HG03575 (cell line): ENCODE data around the gene TCEA2.

ENCODE experiments used
- ATAC-seq: cut with Tn5 transposase; IDR thresholded peaks from one replicate; pipeline ENCODE4 v1.9.1; 2021; ENCODE audit not compliant: unreplicated experiment, insufficient number of reproducible peaks, low FRiP score; ENCODE audit errors: extremely low read depth

The TCEA2 gene

GRCh38 chr20:64062596-64063388 lies at the start of gene TCEA2:
Gene TCEA2, plus strand, starts transcription at chr20:64063198. Its CDS starts 115 bp downstream, at chr20:64063313.
- no peak for ATAC-seq

DNA sequence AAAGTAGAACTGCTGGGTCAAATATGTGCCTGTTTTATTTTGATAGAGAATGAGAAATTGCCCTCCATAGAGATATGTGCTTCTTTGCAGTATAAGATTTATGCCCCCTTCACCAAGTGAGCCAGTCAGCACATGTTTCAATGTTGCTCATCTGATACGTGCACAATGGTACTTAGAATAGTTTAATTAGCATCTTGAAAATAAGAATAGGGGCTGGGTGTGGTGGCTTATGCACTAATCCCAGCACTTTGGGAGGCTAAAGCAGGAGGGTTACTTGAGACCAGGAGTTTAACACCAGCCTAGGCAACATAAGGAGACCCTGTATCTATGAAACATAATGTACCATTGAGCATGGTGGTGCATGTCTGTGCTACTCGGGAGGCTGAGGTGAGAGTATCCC lies 47.4 kb upstream of the TCEA2 start:
- ATAC-seq: no peak

- ATAC-seq: no peak
Measured at GRCh38 chr20:64021124-64021975, 41.6 kb upstream of the TCEA2 start.

GRCh38 chr20:64022671-64023360 lies 40.2 kb upstream of the TCEA2 start:
- no peak for ATAC-seq

DNA sequence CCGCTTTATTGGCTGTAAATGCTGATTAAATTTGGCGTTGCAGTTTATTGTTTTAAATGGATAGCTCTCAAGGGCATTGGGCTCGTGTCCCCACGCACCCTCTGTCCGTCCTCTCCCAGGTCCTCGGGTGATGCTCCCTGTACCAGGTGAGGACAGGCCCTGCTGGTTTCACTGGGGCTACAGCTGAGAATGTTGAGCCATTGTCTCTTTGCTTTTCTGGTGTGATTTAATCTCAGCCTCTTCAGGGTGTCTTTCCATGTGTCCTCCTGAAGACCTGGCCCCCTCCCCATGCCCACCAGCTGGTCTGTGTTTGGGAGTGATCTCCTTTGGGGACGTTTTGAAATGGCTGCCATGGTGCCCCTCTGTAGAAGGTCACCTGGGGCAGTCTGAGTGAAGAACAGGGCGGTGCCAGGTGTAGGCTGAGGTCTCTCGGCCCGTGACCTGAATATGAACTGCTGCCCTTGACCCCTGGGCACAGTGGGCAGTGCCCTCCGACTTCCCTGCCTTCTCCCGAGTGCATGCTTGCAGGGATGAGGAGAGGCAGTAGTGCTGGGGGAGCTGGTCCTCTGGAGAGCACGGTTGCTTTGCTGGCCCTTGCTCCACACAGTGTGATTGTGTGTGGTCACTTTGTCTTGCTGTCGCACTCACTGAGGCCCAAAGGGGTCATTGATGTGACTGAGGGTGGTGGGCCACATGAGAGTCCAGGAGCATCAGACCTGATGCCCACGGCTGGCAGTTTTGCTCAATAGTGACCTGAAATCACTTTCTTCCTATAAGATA lies 39.4 kb upstream of the TCEA2 start:
- ATAC-seq: no peak

GRCh38 chr20:64024141-64024990 lies 38.6 kb upstream of the TCEA2 start:
- ATAC-seq: no peak

DNA sequence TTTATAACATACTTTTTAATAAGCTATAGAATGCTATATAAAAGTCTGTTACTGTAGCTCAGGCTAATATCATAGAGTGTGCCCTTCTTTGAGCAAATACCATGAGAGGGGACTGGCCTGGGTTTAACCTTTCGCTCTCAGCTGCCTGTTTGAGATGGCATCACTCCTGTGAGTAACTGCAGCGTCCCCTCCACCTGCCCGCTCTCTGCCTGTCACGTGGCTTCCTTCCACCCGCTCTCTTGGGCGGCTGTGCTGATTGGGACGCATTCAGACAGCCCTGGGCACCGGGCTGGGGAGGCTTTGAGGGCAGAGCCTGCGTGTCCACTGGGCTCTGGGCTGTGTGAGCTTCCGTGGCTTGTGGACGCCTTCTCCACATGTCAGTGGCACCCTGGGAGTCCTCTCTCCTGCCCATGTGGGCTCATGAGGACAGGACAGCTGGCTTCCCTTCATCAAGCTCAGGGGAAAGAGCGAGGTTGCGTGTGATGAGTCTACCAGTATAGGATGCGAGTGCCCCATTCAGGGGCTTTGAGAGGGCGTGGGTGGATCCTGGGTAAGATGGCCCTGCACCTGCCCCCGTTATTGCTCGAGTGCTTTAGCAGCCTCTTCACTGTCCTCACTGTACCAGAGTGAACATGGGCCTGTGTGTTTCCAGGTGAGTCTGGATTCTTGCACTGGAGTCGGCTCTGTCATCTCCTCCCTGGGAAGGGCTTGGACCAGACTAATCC lies 37.7 kb upstream of the TCEA2 start:
- ATAC-seq: no peak

GRCh38 chr20:64025826-64026412 lies 37.1 kb upstream of the TCEA2 start:
- ATAC-seq: no peak

GRCh38 chr20:64027981-64028685 lies 34.9 kb upstream of the TCEA2 start:
- ATAC-seq: no peak

- no peak for ATAC-seq
Measured at GRCh38 chr20:64029293-64030117, 33.5 kb upstream of the TCEA2 start.

- no peak for ATAC-seq
Measured at GRCh38 chr20:64030371-64031134, 32.4 kb upstream of the TCEA2 start.

- no peak for ATAC-seq
Measured at GRCh38 chr20:64031822-64032314, 31.1 kb upstream of the TCEA2 start.

GRCh38 chr20:64032706-64033624 lies 30.0 kb upstream of the TCEA2 start:
- no peak for ATAC-seq

DNA sequence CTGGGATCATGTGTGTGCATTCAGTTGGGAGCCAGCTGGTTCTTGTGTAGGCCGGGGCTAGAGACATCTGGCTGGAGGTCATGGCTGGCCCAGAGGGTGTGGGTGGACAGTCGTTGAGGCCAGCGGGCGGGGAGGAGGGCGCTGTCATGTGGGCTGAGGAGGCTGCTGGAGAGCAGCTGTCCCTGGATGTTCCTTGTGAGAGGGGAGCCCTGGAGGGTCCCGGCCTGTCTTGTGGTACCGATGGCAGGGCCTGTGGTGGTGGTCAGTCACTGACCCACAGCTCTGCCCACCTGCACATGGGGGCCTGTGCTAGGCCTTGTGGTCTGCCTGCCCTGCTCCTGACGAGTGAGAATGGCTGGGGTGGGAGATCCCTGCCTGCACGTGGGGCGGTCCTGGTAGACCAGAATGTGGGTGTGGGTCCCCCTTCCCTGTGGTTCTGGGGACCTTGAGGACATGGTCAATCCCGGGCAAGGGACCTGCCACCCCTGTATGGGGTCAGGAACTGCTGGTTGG lies 29.0 kb upstream of the TCEA2 start:
- no peak for ATAC-seq
